Neural progenitor cell (in vitro differentiated cells): ENCODE data around the gene GJB6.

Experiments used
- CTCF ChIP-seq: fragments of 200-600 bp; sonication (generic); IDR thresholded peaks from 2 replicates; pipeline ENCODE4 v1.5.1; 2017; ENCODE audit warnings: antibody characterized with exemption, mild to moderate bottlenecking
- EZH2 ChIP-seq: fragments of 200-600 bp; sonication (generic); IDR thresholded peaks from 2 replicates; pipeline ENCODE4 v1.6.1; 2017; ENCODE audit warnings: antibody characterized with exemption, mild to moderate bottlenecking, moderate library complexity
- EZH2phosphoT487 ChIP-seq: fragments of 200-600 bp; sonication (generic); IDR thresholded peaks from 2 replicates; pipeline ENCODE4 v1.6.1; 2017; ENCODE audit warnings: antibody characterized with exemption

DNA sequence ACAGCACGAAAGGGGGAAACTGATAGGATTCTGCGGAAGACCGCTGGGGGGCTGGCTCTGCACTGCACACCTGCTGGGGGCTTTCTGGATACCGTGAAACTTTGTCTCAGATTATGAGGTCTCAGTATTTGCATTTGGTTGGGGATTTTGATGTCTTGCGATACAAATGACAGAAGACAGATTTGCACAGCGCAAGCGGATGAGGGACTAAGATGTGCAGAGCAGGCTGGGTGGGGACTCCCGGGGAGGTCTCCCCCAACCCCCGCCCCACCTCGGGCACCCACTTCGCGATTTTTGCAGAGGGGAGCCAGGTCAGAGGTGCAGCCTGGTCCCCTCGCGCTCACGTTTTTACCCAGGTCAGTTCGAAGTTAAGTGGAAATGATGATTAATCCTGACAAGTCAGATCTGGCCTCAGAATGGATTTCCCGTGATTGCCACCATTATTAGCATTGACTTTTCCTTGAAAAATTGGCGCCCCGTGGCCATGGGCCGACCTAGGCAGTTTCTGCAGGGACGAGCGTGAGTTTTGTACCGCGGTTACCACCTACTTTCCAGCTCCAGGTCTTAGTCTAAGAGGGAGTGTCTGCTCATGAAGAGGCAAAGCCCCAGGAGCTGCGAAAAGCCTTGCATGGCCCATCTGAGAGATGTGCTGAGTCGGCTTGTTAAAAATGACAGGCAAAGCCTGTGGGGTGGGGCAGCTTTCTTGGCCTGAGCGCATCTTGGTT, 38.0 kb downstream of the GJB6 start:
- TF ChIP-seq CTCF (no peak), EZH2 (no peak), EZH2phosphoT487 (no peak)
